HepG2 (cell line): ENCODE data around the gene SP7. TPM values are rescaled to one million over a fixed set of nuclear protein-coding genes. Genes with fewer than 3 reads are reported as not detected.

Experiments
- FOXA1 ChIP-seq, 2 experiments: fragments of 450-650 bp in 1 of 2; sonication (generic) in 1 of 2; formaldehyde crosslinking in 1 of 2; IDR thresholded peaks; 2 replicates each; pipeline versions ENCODE4 v1.4.0 to v1.6.1; 2016 to 2020; ENCODE audit warnings: missing genetic modification reagents in 1 of 2
- FOXA3 ChIP-seq: IDR thresholded peaks from 2 replicates; pipeline ENCODE4 v1.6.1; 2016; ENCODE audit warnings: missing genetic modification reagents, missing compliant biosample characterization
- HNF4G ChIP-seq, 2 experiments: sonication (generic) in 1 of 2; formaldehyde crosslinking in 1 of 2; IDR thresholded peaks; 2 replicates each; pipeline versions ENCODE4 v1.4.0 to v1.6.1; 2011 to 2020; ENCODE audit warnings: borderline replicate concordance in 2 of 2, low read depth in 2 of 2, mild to moderate bottlenecking in 2 of 2, low read length in 1 of 2, missing genetic modification reagents in 1 of 2, moderate library complexity in 1 of 2
- IRF9 ChIP-seq: sonication (generic); formaldehyde crosslinking; IDR thresholded peaks from 2 replicates; pipeline ENCODE4 v1.8.0; 2022; ENCODE audit warnings: missing genetic modification reagents, mild to moderate bottlenecking, borderline replicate concordance
- JUN ChIP-seq: sonication (generic); formaldehyde crosslinking; IDR thresholded peaks from 2 replicates; pipeline ENCODE4 v1.4.0; 2020; ENCODE audit warnings: mild to moderate bottlenecking, missing genetic modification reagents
- KLF16 ChIP-seq, 2 experiments: sonication (generic) in 1 of 2; formaldehyde crosslinking in 1 of 2; IDR thresholded peaks; 2 replicates each; pipeline versions ENCODE4 v1.6.1 to v1.8.0; 2016 to 2023; ENCODE audit warnings: missing genetic modification reagents in 2 of 2, missing compliant biosample characterization in 1 of 2
- NFE2L2 ChIP-seq: fragments of 150-350 bp; IDR thresholded peaks from 2 replicates; pipeline ENCODE4 v1.6.1; 2014; ENCODE audit warnings: low read length
- PAX8 ChIP-seq: sonication (generic); formaldehyde crosslinking; IDR thresholded peaks from 2 replicates; pipeline ENCODE4 v1.8.0; 2022; ENCODE audit warnings: mild to moderate bottlenecking, missing genetic modification reagents, borderline replicate concordance
- RAD21 ChIP-seq: fragments of 450-650 bp; formaldehyde crosslinking; IDR thresholded peaks from 2 replicates; pipeline ENCODE4 v1.5.0; 2020; ENCODE audit warnings: mild to moderate bottlenecking
- RBFOX2 ChIP-seq: fragments of 200-400 bp; formaldehyde crosslinking; IDR thresholded peaks from 2 replicates; pipeline ENCODE4 v1.6.1; 2017; ENCODE audit warnings: low read depth, mild to moderate bottlenecking, low read length
- RERE ChIP-seq: IDR thresholded peaks from 2 replicates; pipeline ENCODE4 v1.6.1; 2016; ENCODE audit warnings: low read depth, missing genetic modification reagents, missing compliant biosample characterization
- SATB2 ChIP-seq: sonication (generic); formaldehyde crosslinking; IDR thresholded peaks from 2 replicates; pipeline ENCODE4 v1.5.0; 2020; ENCODE audit warnings: missing genetic modification reagents
- SSRP1 ChIP-seq: IDR thresholded peaks from 2 replicates; pipeline ENCODE4 v1.6.1; 2016; ENCODE audit warnings: control low read depth
- TEAD3 ChIP-seq: optimal IDR thresholded peaks from 2 replicates; pipeline ENCODE3; 2016; ENCODE audit warnings: borderline replicate concordance
- ZNF232 ChIP-seq: sonication (generic); formaldehyde crosslinking; IDR thresholded peaks from 2 replicates; pipeline ENCODE4 v1.4.0; 2020; ENCODE audit warnings: missing genetic modification reagents, borderline replicate concordance
- ZNF329 ChIP-seq: sonication (generic); formaldehyde crosslinking; IDR thresholded peaks from 2 replicates; pipeline ENCODE4 v1.9.0; 2021; ENCODE audit warnings: low read depth, mild to moderate bottlenecking, missing genetic modification reagents
- ZNF496 ChIP-seq: sonication (generic); formaldehyde crosslinking; IDR thresholded peaks from 2 replicates; pipeline ENCODE4 v1.8.1; 2023; ENCODE audit warnings: mild to moderate bottlenecking, moderate library complexity, missing genetic modification reagents; ENCODE audit not compliant: insufficient replicate concordance
- ZNF619 ChIP-seq: sonication (generic); formaldehyde crosslinking; IDR thresholded peaks from 2 replicates; pipeline ENCODE4 v1.4.0; 2020; ENCODE audit warnings: mild to moderate bottlenecking, missing genetic modification reagents
- ZNF747 ChIP-seq: sonication (generic); formaldehyde crosslinking; IDR thresholded peaks from 2 replicates; pipeline ENCODE4 v1.8.1; 2023; ENCODE audit warnings: missing genetic modification reagents, mild to moderate bottlenecking, borderline replicate concordance
- ZXDC ChIP-seq: sonication (generic); formaldehyde crosslinking; IDR thresholded peaks from 2 replicates; pipeline ENCODE4 v1.5.0; 2020; ENCODE audit warnings: mild to moderate bottlenecking, missing genetic modification reagents
- polyA plus RNA-seq, 8 experiments: library from polyadenylated mRNA; depleted of rRNA in 3 of 8; stranded (reverse) in 7 of 8; unstranded in 1 of 8; fragments of >200 nt; fragmentation: Illumina TruSeq in 4 of 8; extraction: Trizol in 4 of 8; gene quantifications; 2 replicates each; pipeline versions ENCODE4 v1.2.1 to v1.2.3, GENCODE V29; 2011 to 2016; ENCODE audit warnings: low read depth in 4 of 8, missing spikeins in 1 of 8, mixed read lengths in 1 of 8; ENCODE audit not compliant: insufficient read depth in 1 of 8
- total RNA-seq, 5 experiments: library from RNA; depleted of rRNA; stranded (reverse); fragments of >200 nt; fragmentation: Illumina TruSeq; extraction: Trizol; gene quantifications; 2 replicates each; pipeline ENCODE4 v1.2.3, GENCODE V29; 2016; ENCODE audit warnings: low read depth in 1 of 5

Gene SP7
- total and polyA plus RNA-seq, 2 of the 13 experiments (the other 11 are each of a cell fraction or from before 2014, with no cell fraction given) = not detected

GRCh38 chr12:53352331-53353256, 16.4 kb upstream of the SP7 start (continued):
- TF ChIP-seq NFE2L2 (no peak), SSRP1 (CRISPR knock-in tag) (no peak), ZNF496 (CRISPR knock-in tag) (no peak), JUN (CRISPR knock-in tag) (no peak), IRF9 (no peak), RBFOX2 (no peak), ZNF329 (no peak), TEAD3 (CRISPR knock-in tag) (peak; percentile 40), FOXA1 (IDR thresholded peaks at IDR 0.05) (no peak), FOXA1 (CRISPR knock-in tag; IDR thresholded peaks at IDR 0.05) (no peak), RERE (CRISPR knock-in tag) (no peak), ZXDC (CRISPR knock-in tag) (no peak), ZNF747 (CRISPR knock-in tag) (no peak), ZNF232 (CRISPR knock-in tag) (no peak), FOXA3 (CRISPR knock-in tag) (no peak), KLF16 (CRISPR knock-in tag; IDR thresholded peaks at IDR 0.05) (peak in 1 of 2 experiments; percentile 38; a peak in 1 of 4 replicates), PAX8 (no peak), HNF4G (IDR thresholded peaks at IDR 0.05; ENCODE audit: borderline replicate concordance, low read depth, low read length) (no peak), HNF4G (CRISPR knock-in tag; IDR thresholded peaks at IDR 0.05; ENCODE audit: borderline replicate concordance, low read depth) (no peak), SATB2 (CRISPR knock-in tag) (no peak), ZNF619 (CRISPR knock-in tag) (no peak), RAD21 (CRISPR knock-in tag) (peak; percentile 89)
